ENCODE data around the gene POLRMT.

- TF ChIP-seq, protein P1, sequence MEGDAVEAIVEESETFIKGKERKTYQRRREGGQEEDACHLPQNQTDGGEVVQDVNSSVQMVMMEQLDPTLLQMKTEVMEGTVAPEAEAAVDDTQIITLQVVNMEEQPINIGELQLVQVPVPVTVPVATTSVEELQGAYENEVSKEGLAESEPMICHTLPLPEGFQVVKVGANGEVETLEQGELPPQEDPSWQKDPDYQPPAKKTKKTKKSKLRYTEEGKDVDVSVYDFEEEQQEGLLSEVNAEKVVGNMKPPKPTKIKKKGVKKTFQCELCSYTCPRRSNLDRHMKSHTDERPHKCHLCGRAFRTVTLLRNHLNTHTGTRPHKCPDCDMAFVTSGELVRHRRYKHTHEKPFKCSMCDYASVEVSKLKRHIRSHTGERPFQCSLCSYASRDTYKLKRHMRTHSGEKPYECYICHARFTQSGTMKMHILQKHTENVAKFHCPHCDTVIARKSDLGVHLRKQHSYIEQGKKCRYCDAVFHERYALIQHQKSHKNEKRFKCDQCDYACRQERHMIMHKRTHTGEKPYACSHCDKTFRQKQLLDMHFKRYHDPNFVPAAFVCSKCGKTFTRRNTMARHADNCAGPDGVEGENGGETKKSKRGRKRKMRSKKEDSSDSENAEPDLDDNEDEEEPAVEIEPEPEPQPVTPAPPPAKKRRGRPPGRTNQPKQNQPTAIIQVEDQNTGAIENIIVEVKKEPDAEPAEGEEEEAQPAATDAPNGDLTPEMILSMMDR (IDR thresholded peaks at IDR 0.05; ENCODE audit: insufficient read depth, low read depth, low read length): no peak
- no peak for TF ChIP-seq EZH2 (IDR thresholded peaks at IDR 0.05; ENCODE audit: insufficient read depth, low read length)
Measured at GRCh38 chr19:628168-628567, 5.2 kb downstream of the POLRMT start.

All from astrocyte (in vitro differentiated cells and primary cell).